Karpas-422 (cell line): ENCODE measurements around the gene FILIP1L. TPM values are rescaled to one million over a fixed set of nuclear protein-coding genes. Genes with fewer than 3 reads are reported as not detected.

Experiments
- DNase-seq: peaks from one replicate; pipeline ENCODE4 v3.0.0-alpha.2; 2015
- H2AFZ ChIP-seq: fragments of 200-600 bp; sonication (generic); 2 replicates; pipeline ENCODE4 v1.6.1; 2014; ENCODE audit warnings: antibody characterized with exemption, low read length, mixed read lengths
- H3K27ac ChIP-seq: fragments of 200-600 bp; sonication (generic); 2 replicates; pipeline ENCODE4 v1.5.1; 2014; ENCODE audit warnings: mild to moderate bottlenecking, low read length, moderate library complexity
- H3K27me3 ChIP-seq: fragments of 200-600 bp; sonication (generic); 2 replicates; pipeline ENCODE4 v1.6.1; 2014; ENCODE audit warnings: low read length, mixed read lengths
- H3K36me3 ChIP-seq: fragments of 200-600 bp; sonication (generic); 2 replicates; pipeline ENCODE4 v1.6.1; 2014; ENCODE audit warnings: low read length, mixed read lengths; ENCODE audit not compliant: insufficient read depth
- H3K4me1 ChIP-seq: fragments of 200-600 bp; sonication (generic); 2 replicates; pipeline ENCODE4 v1.6.1; 2014; ENCODE audit warnings: mild to moderate bottlenecking, low read length, mixed read lengths
- H3K4me2 ChIP-seq: fragments of 200-600 bp; sonication (generic); 2 replicates; pipeline ENCODE4 v1.6.1; 2014; ENCODE audit warnings: low read length, low read depth, mild to moderate bottlenecking; ENCODE audit not compliant: poor library complexity, severe bottlenecking
- H3K4me3 ChIP-seq: fragments of 200-600 bp; sonication (generic); 2 replicates; pipeline ENCODE4 v1.5.1; 2014; ENCODE audit warnings: mild to moderate bottlenecking, antibody characterized with exemption, low read length, mixed read lengths
- H3K79me2 ChIP-seq: fragments of 200-600 bp; sonication (generic); 2 replicates; pipeline ENCODE4 v1.6.1; 2014; ENCODE audit warnings: mild to moderate bottlenecking, low read length, mixed read lengths
- H3K9ac ChIP-seq: fragments of 200-600 bp; sonication (generic); 2 replicates; pipeline ENCODE4 v1.6.0; 2014; ENCODE audit warnings: low read length
- H3K9me2 ChIP-seq: fragments of 200-600 bp; sonication (generic), shearing (Covaris generic); replicated peaks from 2 replicates; pipeline ENCODE4 v1.6.0; 2014; ENCODE audit warnings: mild to moderate bottlenecking, low read length, moderate library complexity; ENCODE audit not compliant: insufficient read depth
- H3K9me3 ChIP-seq: fragments of 300-700, 200-600 bp; sonication (generic); 2 replicates; pipeline ENCODE4 v1.6.1; 2014; ENCODE audit warnings: low read length, mixed read lengths
- H4K20me1 ChIP-seq: fragments of 200-600 bp; sonication (generic); 2 replicates; pipeline ENCODE4 v1.6.1; 2014; ENCODE audit warnings: mild to moderate bottlenecking, antibody characterized with exemption, low read length, low read depth; ENCODE audit not compliant: insufficient read depth
- total RNA-seq: library from RNA; depleted of rRNA; stranded (reverse); fragments of >200 nt; shearing (Covaris generic); gene quantifications from 2 replicates; pipeline ENCODE4 v1.2.3, GENCODE V29; 2014; ENCODE audit warnings: low replicate concordance

The FILIP1L gene
- total RNA-seq, 1 experiment from 2014 or later = 0.37 TPM

GRCh38 chr3:100081986-100082692, 32.2 kb downstream of the FILIP1L start:
- H3K4me1 ChIP-seq = peaks cover 6% of the 10 kb centered on the region
- H3K4me2 ChIP-seq = no peak overlapping the region
- no peaks in the 10 kb centered on the region for H4K20me1 ChIP-seq
- no peak overlapping the region for H3K27ac ChIP-seq
- H3K4me3 ChIP-seq = no peak overlapping the region
- no peaks in the 10 kb centered on the region for H3K79me2 ChIP-seq
- no peak overlapping the region for H3K9ac ChIP-seq
- no peak for DNase-seq
- no peaks in the 10 kb centered on the region for H3K27me3 ChIP-seq
- no peaks in the 10 kb centered on the region for H3K9me2 ChIP-seq
- no peaks in the 10 kb centered on the region for H3K36me3 ChIP-seq
- no peaks in the 10 kb centered on the region for H3K9me3 ChIP-seq
- no peak overlapping the region for H2AFZ ChIP-seq

DNA sequence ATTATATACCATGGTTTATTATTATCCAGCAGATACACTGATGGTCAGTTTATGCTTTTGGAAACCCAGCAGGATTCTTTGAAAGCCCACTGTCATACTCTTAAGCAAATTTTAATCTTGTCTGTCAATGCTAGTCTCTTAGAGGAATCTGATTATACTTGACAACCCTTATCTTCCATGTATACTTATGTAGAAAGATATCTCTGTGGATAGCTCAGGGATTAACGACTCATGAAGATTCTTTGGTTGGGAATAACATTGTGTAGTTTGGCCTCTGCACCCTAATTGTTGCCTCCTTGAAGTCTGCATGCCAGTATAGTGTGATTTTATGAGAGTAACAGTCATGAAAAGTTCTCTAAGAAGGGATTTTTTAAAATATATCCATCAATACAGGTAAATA, 33.0 kb downstream of the FILIP1L start:
- peaks cover 6% of the 10 kb centered on the region for H3K4me1 ChIP-seq
- H3K9ac ChIP-seq = no peak overlapping the region
- H3K36me3 ChIP-seq = no peaks in the 10 kb centered on the region
- H3K79me2 ChIP-seq = no peaks in the 10 kb centered on the region
- no peak overlapping the region for H3K27ac ChIP-seq
- H3K27me3 ChIP-seq = no peaks in the 10 kb centered on the region
- H3K4me2 ChIP-seq = no peak overlapping the region
- no peak overlapping the region for H2AFZ ChIP-seq
- H3K4me3 ChIP-seq = no peak overlapping the region
- no peak for DNase-seq
- no peaks in the 10 kb centered on the region for H3K9me3 ChIP-seq
- H3K9me2 ChIP-seq = no peaks in the 10 kb centered on the region
- no peaks in the 10 kb centered on the region for H4K20me1 ChIP-seq

- Histone ChIP-seq H3K9ac (no peak overlapping the region), H3K9me2 (no peaks in the 10 kb centered on the region), H3K36me3 (no peaks in the 10 kb centered on the region), H2AFZ (no peak overlapping the region), H3K27ac (no peak overlapping the region), H4K20me1 (no peaks in the 10 kb centered on the region), H3K79me2 (no peaks in the 10 kb centered on the region), H3K4me3 (no peak overlapping the region), H3K9me3 (no peaks in the 10 kb centered on the region), H3K4me1 (peaks cover 6% of the 10 kb centered on the region), H3K27me3 (no peaks in the 10 kb centered on the region), H3K4me2 (no peak overlapping the region)
- DNase-seq = no peak
Observed at GRCh38 chr3:100080573-100080972, 33.7 kb downstream of the FILIP1L start.

DNA sequence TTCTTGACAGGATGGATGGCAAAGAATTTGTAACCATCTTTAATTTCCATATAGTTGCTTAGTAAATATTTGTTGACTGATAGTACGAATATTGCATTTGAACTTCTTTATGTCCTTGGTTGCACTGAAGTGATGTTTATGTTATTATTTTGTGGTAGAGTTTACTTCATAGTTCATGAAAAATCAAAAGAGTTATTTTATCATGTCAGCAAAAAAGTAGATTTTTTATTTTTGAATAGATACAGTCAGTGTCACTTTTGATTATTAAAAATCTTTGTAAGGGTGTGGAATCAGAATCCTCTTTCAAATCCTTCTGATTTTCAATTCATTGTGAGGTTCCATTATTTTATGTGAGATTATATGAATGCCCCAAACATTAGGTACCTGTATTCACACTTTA, 35.0 kb downstream of the FILIP1L start:
- Histone ChIP-seq H3K9me3 (no peaks in the 10 kb centered on the region), H3K4me3 (no peak overlapping the region), H4K20me1 (no peaks in the 10 kb centered on the region), H3K9ac (no peak overlapping the region), H3K79me2 (no peaks in the 10 kb centered on the region), H2AFZ (no peak overlapping the region), H3K36me3 (no peaks in the 10 kb centered on the region), H3K27me3 (no peaks in the 10 kb centered on the region), H3K4me2 (no peak overlapping the region), H3K4me1 (peaks cover 6% of the 10 kb centered on the region), H3K9me2 (no peaks in the 10 kb centered on the region), H3K27ac (no peak overlapping the region)
- DNase-seq = no peak

GRCh38 chr3:100076731-100077529, 37.4 kb downstream of the FILIP1L start:
- Histone ChIP-seq H3K4me1 (no peaks in the 10 kb centered on the region), H4K20me1 (no peaks in the 10 kb centered on the region), H3K4me2 (no peak overlapping the region), H3K9ac (no peak overlapping the region), H2AFZ (no peak overlapping the region), H3K27me3 (no peaks in the 10 kb centered on the region), H3K36me3 (no peaks in the 10 kb centered on the region), H3K79me2 (no peaks in the 10 kb centered on the region), H3K4me3 (no peak overlapping the region), H3K9me3 (no peaks in the 10 kb centered on the region), H3K9me2 (no peaks in the 10 kb centered on the region), H3K27ac (no peak overlapping the region)
- no peak for DNase-seq

GRCh38 chr3:100075851-100076730, 38.2 kb downstream of the FILIP1L start:
- Histone ChIP-seq H3K4me2 (no peak overlapping the region), H2AFZ (no peak overlapping the region), H3K4me3 (no peak overlapping the region), H4K20me1 (no peaks in the 10 kb centered on the region), H3K79me2 (no peaks in the 10 kb centered on the region), H3K9me2 (no peaks in the 10 kb centered on the region), H3K9me3 (no peaks in the 10 kb centered on the region), H3K27ac (no peak overlapping the region), H3K9ac (no peak overlapping the region), H3K36me3 (no peaks in the 10 kb centered on the region), H3K4me1 (no peaks in the 10 kb centered on the region), H3K27me3 (no peaks in the 10 kb centered on the region)
- no peak for DNase-seq

DNA sequence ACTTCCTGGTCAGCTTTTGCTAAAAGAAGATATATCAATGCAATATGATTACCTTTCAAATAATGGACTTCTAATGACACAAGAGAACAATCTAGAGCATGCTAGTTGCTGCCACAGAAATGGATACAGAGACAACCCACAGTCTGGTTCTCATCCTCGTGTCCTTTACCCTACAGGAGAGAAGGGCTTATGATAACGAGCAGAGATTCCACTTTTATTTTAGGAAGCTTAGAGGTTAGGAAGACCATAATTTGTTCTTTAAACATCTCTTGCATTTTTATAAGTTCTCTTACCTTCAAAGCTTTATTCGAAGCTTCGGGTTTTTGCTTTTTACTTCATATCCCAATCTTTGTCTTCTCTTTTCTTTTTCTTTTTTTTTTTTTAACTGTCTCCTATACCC, 39.1 kb downstream of the FILIP1L start:
- no peaks in the 10 kb centered on the region for H3K36me3 ChIP-seq
- no peak overlapping the region for H3K4me3 ChIP-seq
- H3K79me2 ChIP-seq = no peaks in the 10 kb centered on the region
- H3K4me1 ChIP-seq = no peaks in the 10 kb centered on the region
- no peaks in the 10 kb centered on the region for H3K27me3 ChIP-seq
- H3K27ac ChIP-seq = no peak overlapping the region
- no peak for DNase-seq
- H3K9me3 ChIP-seq = no peaks in the 10 kb centered on the region
- no peak overlapping the region for H3K9ac ChIP-seq
- H3K4me2 ChIP-seq = no peak overlapping the region
- no peaks in the 10 kb centered on the region for H3K9me2 ChIP-seq
- no peak overlapping the region for H2AFZ ChIP-seq
- no peaks in the 10 kb centered on the region for H4K20me1 ChIP-seq
